Right atrium auricular region (tissue), 2 donors: ENCODE measurements around the gene MICALL1. TPM values are rescaled to one million over a fixed set of nuclear protein-coding genes. Genes with fewer than 3 reads are reported as not detected.

ENCODE experiments used
- DNase-seq: peaks from one replicate; pipeline ENCODE4 v3.0.0-alpha.2; 2019; ENCODE audit warnings: low spot score
- H3K27ac ChIP-seq, 2 donors: fragments of 200-600 bp; sonication (generic); 1 replicate in 1 of 2; 2 replicates in 1 of 2; pipeline ENCODE4 v1.5.1; 2016 to 2019
- H3K27me3 ChIP-seq, 2 donors: fragments of 200-600 bp; sonication (generic); one replicate each; pipeline versions ENCODE4 v1.5.1 to v1.6.0; 2017 to 2019
- H3K36me3 ChIP-seq: fragments of 200-600 bp; sonication (generic); one replicate; pipeline ENCODE4 v1.5.1; 2016
- H3K4me1 ChIP-seq, 2 donors: fragments of 200-600 bp; sonication (generic); one replicate each; pipeline versions ENCODE4 v1.5.1 to v1.6.0; 2017 to 2019
- H3K4me3 ChIP-seq, 2 donors: fragments of 200-600 bp; sonication (generic); 1 replicate in 1 of 2; 2 replicates in 1 of 2; pipeline ENCODE4 v1.5.1; 2017 to 2019; ENCODE audit warnings: mild to moderate bottlenecking in 1 of 2, moderate library complexity in 1 of 2
- H3K9me3 ChIP-seq, 2 donors: fragments of 200-600 bp; sonication (generic); one replicate each; pipeline ENCODE4 v1.5.1; 2019
- CTCF ChIP-seq, 2 donors: fragments of 200-600 bp; sonication (generic); IDR thresholded peaks; one replicate each; pipeline ENCODE4 v1.5.1; 2019; ENCODE audit warnings: antibody characterized with exemption in 2 of 2
- total RNA-seq, 2 donors: library from RNA; depleted of rRNA; stranded (reverse); fragments of >200 nt; gene quantifications; one replicate each; pipeline ENCODE4 v1.1.0, GENCODE V29; 2016

Gene MICALL1
- total RNA-seq, 2 donors from 2014 or later, result 16.9 TPM

DNA sequence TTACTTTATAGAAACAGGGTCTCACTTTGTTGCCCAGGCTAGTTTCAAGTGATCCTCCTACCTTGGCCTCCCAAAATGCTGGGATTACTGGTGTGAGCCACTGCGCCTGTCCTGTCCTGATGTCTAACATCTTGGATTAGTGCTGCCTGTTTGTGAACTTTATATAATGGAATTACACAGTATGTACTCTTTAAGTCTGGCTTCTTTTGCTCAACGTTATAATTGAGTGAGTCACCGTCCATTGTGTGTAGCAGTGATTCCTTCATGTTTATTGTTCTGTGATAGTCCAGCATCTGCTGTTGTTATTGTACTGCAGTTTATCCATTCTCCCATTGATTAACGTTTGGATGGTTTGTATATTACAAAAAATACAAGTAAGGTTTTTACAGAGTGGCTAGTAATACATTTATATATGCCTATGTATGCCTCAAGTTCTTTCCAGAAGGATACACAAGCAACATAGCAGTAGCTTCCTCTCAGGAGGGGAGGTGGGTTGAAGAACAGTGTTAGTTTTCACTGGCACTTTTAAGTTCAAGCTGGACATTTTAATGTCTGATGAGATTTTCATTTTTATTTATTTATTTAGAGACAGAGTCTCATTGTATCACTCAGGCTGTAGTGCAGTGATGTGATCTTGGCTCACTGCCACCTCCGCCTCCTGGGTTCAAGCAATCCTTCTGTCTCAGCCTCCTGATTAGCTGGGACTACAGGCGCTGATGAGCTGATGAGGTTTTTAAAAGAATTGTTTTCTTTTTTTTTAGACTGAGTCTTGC is 25.2 kb upstream of the MICALL1 start:
- Histone ChIP-seq H3K4me1 (no peaks in the 10 kb centered on the region), H3K27me3 (no peaks in the 10 kb centered on the region), H3K9me3 (no peaks in the 10 kb centered on the region), H3K36me3 (peaks cover 76% of the 10 kb centered on the region), H3K4me3 (no peak overlapping the region), H3K27ac (no peak overlapping the region)
- no peak for DNase-seq
- no peak for TF ChIP-seq CTCF (IDR thresholded peaks at IDR 0.05)

DNA sequence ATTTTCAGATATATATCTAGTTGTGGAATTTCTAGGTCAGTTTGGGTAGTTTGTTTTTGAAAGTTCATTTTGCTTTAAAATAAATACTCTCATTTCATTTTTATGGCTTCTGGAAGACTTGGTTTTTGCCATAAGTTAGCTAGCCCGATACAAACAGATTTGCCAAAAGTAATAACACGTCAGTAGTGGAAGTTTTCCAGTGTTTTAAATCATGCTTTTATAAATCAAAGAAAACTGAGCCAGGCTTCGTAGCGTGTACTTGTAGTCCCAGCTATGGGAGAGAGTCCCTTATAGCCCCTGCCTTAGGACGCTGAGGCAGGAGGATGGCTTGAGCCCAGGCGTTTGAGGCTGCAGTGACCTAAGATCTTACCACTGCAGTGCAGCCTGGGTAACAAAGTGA is 21.7 kb upstream of the MICALL1 start:
- Histone ChIP-seq H3K4me1 (peaks cover 0 to 8% of the 10 kb centered on the region in 2 donors), H3K27ac (no peak overlapping the region), H3K27me3 (no peaks in the 10 kb centered on the region), H3K9me3 (no peaks in the 10 kb centered on the region), H3K36me3 (peaks cover 73% of the 10 kb centered on the region), H3K4me3 (no peak overlapping the region)
- TF ChIP-seq CTCF (IDR thresholded peaks at IDR 0.05), result no peak
- no peak for DNase-seq

DNA sequence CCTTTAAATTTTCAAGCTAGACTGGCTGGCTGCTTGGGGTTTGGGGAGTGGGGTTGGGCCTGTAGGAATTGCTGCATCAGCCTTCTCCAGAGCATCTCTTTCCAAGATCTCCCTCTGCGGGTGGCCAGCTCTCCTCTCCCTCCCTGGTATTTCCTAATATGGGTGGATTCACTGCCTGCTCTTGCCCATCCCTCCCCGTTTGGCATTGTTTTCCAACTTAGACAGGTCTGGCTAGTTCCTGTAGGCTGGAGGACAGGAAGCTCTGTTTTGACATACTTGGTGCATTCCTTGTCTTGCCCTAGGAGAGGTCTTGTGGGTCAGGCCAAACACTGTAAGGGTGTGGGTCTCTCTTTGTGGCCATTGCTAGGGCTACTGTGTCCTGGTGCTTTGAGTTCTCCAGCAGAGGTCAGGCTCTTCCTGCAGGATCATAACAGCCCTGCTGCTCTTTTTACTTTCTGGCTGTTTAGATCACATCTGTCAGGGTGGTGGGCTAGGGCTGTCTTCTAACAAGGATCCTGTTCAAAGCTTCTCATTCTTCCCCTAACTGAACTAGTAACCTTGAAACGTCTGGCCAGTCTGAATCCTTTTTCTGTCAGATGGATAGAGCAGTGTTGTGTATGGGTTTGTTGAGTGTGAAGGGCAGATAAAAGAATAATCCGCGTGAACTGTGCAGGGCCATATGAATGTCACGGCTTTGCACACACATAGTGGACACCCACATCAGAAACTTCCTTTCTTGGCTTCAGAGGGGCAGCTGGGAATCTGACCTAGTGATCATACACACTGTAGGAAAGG is 18.3 kb upstream of the MICALL1 start:
- no peaks in the 10 kb centered on the region for H3K27me3 ChIP-seq
- H3K4me1 ChIP-seq, result peaks cover 0 to 15% of the 10 kb centered on the region in 2 donors
- no peak overlapping the region for H3K4me3 ChIP-seq
- peaks cover 52% of the 10 kb centered on the region for H3K36me3 ChIP-seq
- TF ChIP-seq CTCF (IDR thresholded peaks at IDR 0.05), result peak in 1 of 2 donors; percentile 58
- no peak for DNase-seq
- no peak overlapping the region for H3K27ac ChIP-seq
- no peaks in the 10 kb centered on the region for H3K9me3 ChIP-seq

- Histone ChIP-seq H3K4me1 (peaks cover 0 to 38% of the 10 kb centered on the region in 2 donors), H3K9me3 (no peaks in the 10 kb centered on the region), H3K27me3 (no peaks in the 10 kb centered on the region), H3K27ac (no peak overlapping the region), H3K36me3 (peaks cover 35% of the 10 kb centered on the region), H3K4me3 (no peak overlapping the region)
- no peak for DNase-seq
- no peak for TF ChIP-seq CTCF (IDR thresholded peaks at IDR 0.05)
Measured at GRCh38 chr22:37891926-37892325, 14.2 kb upstream of the MICALL1 start.

GRCh38 chr22:37892566-37893335 is 13.3 kb upstream of the MICALL1 start:
- H3K4me1 ChIP-seq, result peaks cover 0 to 34% of the 10 kb centered on the region in 2 donors

More at GRCh38 chr22:37892566-37893335, 13.3 kb upstream of the MICALL1 start:
- Histone ChIP-seq H3K27ac (peak overlapping the region in 1 of 2 donors; percentile 16), H3K36me3 (peaks cover 27% of the 10 kb centered on the region), H3K4me3 (no peak overlapping the region), H3K27me3 (no peaks in the 10 kb centered on the region), H3K9me3 (no peaks in the 10 kb centered on the region)
- no peak for TF ChIP-seq CTCF (IDR thresholded peaks at IDR 0.05)
- no peak for DNase-seq
